DLD1 (cell line): ENCODE data around the gene ADAMTS9.

Experiments used
- in situ Hi-C: cut with HindIII; loops from 2 replicates; pipeline ENCODE4 v1.10.0; 2017; ENCODE audit warnings: low sequenced_read_pairs

Gene ADAMTS9

GRCh38 chr3:64550745-64551144 is 137.1 kb downstream of the ADAMTS9 start:
- in situ Hi-C loops, result no loop called here

DNA sequence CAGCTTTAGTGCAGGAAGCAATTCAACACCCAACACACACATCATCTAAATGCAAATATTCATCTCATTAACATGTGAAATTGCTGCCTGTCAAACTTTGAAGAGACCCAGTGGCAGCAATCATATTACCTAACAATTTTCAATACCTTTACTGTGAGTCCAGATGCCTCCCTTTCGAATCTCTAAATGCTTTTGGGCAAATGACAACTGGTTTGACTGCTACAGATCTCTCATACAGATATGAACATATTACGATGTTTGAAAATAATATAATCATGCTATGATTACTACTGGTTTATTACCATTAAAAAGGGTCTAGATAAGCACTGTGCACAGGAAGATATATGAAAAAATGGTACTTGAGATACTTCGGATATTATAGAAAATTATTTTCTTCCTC is 137.9 kb downstream of the ADAMTS9 start:
- in situ Hi-C loops, result loop anchor here (25.0 kb wide), 1 partner anchor 862 kb away; no protein-coding TSS in a partner anchor

DNA sequence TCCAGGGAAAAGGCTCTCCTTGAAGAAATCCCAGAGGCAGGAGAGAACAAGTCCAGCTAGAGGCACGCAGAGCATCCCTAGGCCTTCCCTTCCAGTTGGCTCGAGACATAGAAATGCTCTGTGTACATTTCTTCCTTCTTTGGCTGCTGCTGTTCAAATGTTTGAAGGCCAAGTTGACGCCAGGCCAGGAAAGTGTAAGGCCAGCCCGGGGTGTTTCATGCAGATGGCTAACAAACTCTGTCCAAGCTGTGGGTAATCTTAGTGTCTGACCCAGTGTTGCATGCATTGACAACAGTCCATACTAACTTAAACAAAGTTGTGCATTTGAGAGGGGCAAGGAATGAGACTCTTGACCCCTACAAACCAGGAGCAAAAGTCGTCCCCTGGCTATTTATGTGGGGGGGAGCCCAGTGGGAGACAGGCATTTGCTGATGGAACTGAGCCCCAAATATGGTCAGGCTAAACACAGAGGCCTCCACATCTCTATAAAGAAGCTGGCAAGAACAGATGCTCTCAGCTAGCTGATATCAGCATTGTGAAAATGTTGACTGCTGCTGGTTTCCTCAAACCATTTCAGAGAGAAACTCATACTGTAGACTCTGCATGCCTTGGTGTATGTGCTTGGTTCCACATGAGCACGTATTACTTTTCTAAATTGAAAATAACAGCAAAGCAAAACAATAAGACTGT is 139.5 kb downstream of the ADAMTS9 start:
- in situ Hi-C loops, result loop anchor here (25.0 kb wide), 1 partner anchor 864 kb away; no protein-coding TSS in a partner anchor

DNA sequence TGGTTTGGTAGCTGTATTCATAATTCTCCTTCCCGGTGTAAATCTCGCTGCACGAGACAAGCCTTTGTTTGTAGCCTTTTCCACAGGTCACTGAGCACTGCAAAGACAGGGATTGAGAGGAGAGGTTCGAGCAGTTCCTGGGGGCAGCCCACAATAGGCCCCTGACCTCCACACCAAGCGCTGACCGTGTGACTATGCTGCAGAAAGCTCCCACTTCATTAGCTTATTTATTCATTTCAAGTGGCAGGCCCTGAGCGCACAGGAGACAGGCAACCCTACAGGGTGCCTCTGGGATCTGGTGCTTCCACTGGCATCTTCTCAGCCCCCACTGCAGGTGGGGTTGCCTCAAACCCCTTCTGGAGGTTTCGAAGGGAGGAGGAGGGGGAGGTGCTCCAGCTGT is 140.9 kb downstream of the ADAMTS9 start:
- in situ Hi-C loops, result loop anchor here (25.0 kb wide), 1 partner anchor 865 kb away; no protein-coding TSS in a partner anchor

GRCh38 chr3:64545239-64545638 is 142.6 kb downstream of the ADAMTS9 start:
- in situ Hi-C loops, result loop anchor here (25.0 kb wide), 1 partner anchor 867 kb away; no protein-coding TSS in a partner anchor

GRCh38 chr3:64541803-64542202 is 146.0 kb downstream of the ADAMTS9 start:
- in situ Hi-C loops, result loop anchor here (25.0 kb wide), 1 partner anchor 870 kb away; no protein-coding TSS in a partner anchor

GRCh38 chr3:64539451-64540196 is 148.2 kb downstream of the ADAMTS9 start:
- in situ Hi-C loops, result loop anchor here (25.0 kb wide), 1 partner anchor 873 kb away; no protein-coding TSS in a partner anchor

- in situ Hi-C loops, result loop anchor here (25.0 kb wide), 1 partner anchor 876 kb away; no protein-coding TSS in a partner anchor
Observed at GRCh38 chr3:64536166-64536565, 151.6 kb downstream of the ADAMTS9 start.

- in situ Hi-C loops, result loop anchor here (25.0 kb wide), 1 partner anchor 879 kb away; no protein-coding TSS in a partner anchor
Observed at GRCh38 chr3:64533617-64534317, 154.0 kb downstream of the ADAMTS9 start.

DNA sequence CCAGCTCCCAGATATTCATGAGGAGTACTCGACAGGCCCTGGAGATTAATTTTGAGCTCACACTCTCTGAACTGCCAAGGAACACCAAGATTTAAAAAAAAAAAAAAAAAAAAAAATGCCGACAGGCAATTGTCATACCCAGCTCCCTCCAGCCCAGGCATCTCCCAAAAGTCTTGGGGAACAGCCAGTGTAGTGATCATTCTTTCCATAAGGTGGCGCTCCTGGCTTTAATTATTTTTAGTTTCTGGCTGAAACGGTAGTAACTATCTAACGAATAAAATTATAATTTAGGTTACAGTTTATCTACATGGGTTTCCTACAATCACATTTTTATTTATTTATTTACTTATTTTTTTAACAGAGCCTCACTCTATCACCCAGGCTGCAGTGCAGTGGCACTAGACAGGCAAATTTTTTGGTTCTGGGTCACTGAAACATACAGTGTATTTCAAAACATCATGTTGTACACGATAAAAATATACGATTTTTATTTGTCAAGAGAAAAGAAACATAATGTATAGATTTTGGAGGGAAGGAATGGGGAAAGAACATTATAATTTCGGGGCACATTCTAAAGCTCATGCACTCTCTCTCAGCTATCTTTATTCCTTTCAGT is 157.3 kb downstream of the ADAMTS9 start:
- in situ Hi-C loops, result loop anchor here (25.0 kb wide), 1 partner anchor 882 kb away; no protein-coding TSS in a partner anchor

DNA sequence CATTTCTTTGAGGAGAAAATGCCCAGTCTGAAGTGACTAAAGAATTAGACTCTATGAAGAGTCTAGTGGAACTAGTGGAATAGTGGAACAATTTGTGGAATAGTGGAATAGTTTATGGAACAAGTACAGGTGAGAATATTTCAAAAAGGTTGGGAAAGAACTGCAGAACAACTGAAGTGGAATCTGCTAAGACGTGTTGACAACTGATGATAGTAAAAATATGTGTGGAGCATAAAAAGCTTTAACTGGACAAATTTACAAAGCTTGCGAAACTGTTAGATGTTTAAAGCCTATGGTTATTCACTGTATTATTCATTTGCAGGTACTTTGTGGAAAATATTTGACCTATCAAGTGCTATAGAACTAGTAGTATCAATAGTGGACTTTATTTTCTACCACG is 164.5 kb downstream of the ADAMTS9 start:
- in situ Hi-C loops, result no loop called here

DNA sequence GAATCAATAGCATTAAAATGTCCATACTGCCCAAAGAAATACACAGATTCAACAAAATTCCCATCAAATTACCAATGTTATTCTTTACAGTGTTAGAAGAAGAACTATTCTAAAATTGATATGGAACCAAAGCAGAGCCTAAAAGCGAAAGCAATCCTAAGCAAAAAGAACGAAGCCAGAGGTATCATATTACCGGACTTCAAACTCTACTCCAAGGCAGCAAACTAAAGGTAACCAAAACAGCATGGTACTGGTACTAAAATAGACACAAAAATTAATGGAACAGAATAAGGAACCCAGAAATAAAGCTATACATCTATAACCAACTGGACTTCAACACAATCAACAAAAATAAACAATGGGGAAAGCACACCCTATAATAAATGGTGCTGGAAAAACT is 167.5 kb downstream of the ADAMTS9 start:
- in situ Hi-C loops, result no loop called here

- in situ Hi-C loops, result no loop called here
Observed at GRCh38 chr3:64518950-64519349, 168.8 kb downstream of the ADAMTS9 start.

DNA sequence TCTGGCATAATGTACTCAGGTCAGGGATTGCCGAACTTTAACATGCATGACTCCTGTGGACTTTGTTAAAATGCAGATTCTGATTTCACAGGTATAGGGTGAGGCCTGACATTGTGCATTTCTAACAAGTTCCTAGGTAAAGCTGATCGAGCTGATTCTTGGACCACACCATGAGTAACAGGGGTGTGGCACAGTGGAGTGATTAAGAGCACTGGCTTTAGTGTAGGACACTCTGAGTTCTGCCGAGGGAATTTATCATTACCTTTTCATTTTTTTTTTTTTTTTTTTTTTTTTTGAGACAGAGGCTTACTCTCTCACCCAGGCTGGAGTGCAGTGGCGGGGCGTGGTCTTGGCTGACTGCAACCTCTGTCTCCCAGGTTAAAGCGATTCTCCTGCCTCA is 169.3 kb downstream of the ADAMTS9 start:
- in situ Hi-C loops, result no loop called here

GRCh38 chr3:64514889-64515288 is 172.9 kb downstream of the ADAMTS9 start:
- in situ Hi-C loops, result no loop called here

DNA sequence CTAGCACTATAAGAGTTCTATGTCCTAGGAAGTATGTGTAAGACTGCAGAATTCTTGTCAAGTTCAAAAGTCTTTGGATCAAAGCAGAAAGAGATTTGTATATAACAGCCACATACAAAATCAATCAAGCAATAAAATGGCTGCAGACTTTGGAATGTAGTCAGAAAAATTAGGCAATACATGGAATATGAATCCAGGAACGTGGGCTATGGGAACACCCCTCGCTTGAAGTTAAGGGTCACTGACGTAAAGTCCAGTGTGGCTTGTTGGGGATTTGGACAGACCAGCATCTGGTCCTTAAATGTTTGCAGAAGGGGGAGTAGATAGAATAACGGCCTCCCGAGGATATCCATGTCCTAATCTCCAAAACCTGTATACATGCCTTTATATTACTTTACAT is 178.6 kb downstream of the ADAMTS9 start:
- in situ Hi-C loops, result no loop called here

- in situ Hi-C loops, result no loop called here
Observed at GRCh38 chr3:64508140-64508539, 179.7 kb downstream of the ADAMTS9 start.

DNA sequence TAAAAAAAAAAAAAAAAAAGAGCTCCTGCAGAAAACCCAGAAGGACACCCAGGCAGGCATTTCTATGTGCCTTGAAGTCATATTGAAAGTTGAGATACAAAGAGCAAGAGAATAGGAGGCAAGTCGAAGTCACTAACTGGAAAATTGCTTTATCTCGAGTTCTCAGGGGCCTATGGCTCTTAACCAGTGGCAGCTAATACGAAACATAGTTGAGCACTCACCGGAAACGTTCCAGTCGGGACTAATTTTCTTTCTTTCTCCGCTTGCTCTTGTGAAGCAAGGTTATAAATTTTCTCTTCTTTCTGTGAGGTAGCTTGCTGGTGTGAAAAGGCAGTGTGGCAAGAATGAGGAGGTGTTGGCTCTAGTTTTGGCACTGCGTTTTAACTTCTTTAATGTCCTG is 181.5 kb downstream of the ADAMTS9 start:
- in situ Hi-C loops, result no loop called here

DNA sequence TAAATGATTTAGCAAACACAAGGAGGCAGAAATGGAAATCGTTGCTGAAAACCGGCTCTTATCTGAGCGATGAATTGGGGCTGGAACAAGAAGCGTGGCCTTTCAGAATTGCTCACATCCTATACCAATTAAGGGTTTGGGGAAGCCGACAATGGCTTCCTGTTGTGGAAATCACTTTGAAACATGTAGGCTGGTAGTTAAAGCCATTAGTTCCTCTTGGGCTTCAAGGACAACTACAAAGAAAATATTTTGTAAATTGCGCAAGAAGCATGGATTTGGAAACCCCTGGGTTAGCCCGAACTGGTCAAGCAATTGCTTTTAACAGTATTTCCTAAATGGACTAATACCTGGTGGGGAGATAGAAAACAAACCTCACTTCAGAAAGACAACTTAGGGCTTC is 182.4 kb downstream of the ADAMTS9 start:
- in situ Hi-C loops, result no loop called here

DNA sequence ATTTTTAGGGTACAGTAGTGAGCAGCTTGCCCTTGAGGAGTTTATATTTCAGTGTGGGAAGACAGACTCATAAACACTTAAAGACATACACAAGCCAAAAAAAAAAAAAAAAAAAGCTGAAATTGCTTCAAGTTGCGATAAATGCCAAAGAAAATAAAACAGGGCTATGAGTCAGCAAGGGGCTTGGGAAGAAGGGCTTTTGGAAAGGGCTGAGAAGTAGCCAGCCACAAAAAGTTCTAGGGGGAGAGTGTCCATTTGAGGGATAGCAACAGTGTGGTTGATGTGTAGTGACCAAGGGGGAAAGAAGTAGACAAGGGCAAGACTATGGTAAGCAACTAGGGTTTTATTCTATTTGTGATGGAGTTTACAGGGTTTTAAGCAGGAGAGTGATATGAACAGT is 185.5 kb downstream of the ADAMTS9 start:
- in situ Hi-C loops, result no loop called here
